Measurements from ENCODE around the gene LRRC61. TPM values are rescaled to one million over a fixed set of nuclear protein-coding genes. Genes with fewer than 3 reads are reported as not detected.

Gene LRRC61
- total RNA-seq, 2 experiments from 2014 or later: not detected

- TSS peak; percentile 92 for BruUV-seq (replicated peaks)
- TF ChIP-seq CTCF (conservative IDR thresholded peaks at IDR 0.05; ENCODE audit: low read length) (peak; percentile 58), EZH2phosphoT487 (IDR thresholded peaks at IDR 0.05; ENCODE audit: borderline replicate concordance, low read depth, low read length) (no peak)
- DNase-seq (ENCODE audit: low spot score): peak; percentile 65
These were observed 55.1 kb downstream of the LRRC61 start for GRCh38 chr7:150378115-150378852.

GRCh38 chr7:150378853-150379440 lies 55.8 kb downstream of the LRRC61 start, which contains the start of gene ZNF775:
Gene ZNF775 (plus strand): TSS chr7:150379330. CDS start chr7:150388471, 9,141 bp downstream.
- H3K9me3 ChIP-seq (ENCODE audit: low read length): no peaks in the 10 kb centered on the region
- intact Hi-C loops (cut with micrococcal nuclease; ENCODE audit: unreplicated experiment): loop anchor here (1.0 to 10.0 kb wide), 3 partner anchors 26 to 596 kb away; partner anchors contain the start of gene KCNH2
- no peaks in the 10 kb centered on the region for H3K79me2 ChIP-seq (ENCODE audit: insufficient read depth, low read depth, low read length)
- peak; percentile 95 for DNase-seq (ENCODE audit: low spot score)
- H3K9me2 ChIP-seq (ENCODE audit: insufficient read depth, low read length): no peaks in the 10 kb centered on the region
- TF ChIP-seq CTCF (conservative IDR thresholded peaks at IDR 0.05; ENCODE audit: low read length) (no peak), EZH2phosphoT487 (IDR thresholded peaks at IDR 0.05; ENCODE audit: borderline replicate concordance, low read depth, low read length) (no peak)
- H4K20me1 ChIP-seq (ENCODE audit: insufficient read depth, low read length): no peaks in the 10 kb centered on the region
- ChIA-PET POLR2A (interaction anchor here (2.1 kb wide), 4 partner anchors 10 to 28 kb away, joined by 11 to 16 read pairs (median 12); partner anchors contain the start of gene REPIN1), CTCF (ENCODE audit: unreplicated experiment) (no interaction called here)
- no peaks in the 10 kb centered on the region for H3K36me3 ChIP-seq (ENCODE audit: insufficient read depth, low read length)
- H3K4me3 ChIP-seq (ENCODE audit: low read depth, low read length, poor library complexity, severe bottlenecking): peak within 1 kb of the TSS; percentile 93
- peak within 1 kb of the TSS; percentile 99 for H3K4me2 ChIP-seq (ENCODE audit: low read length)
- peak within 1 kb of the TSS; percentile 72 for H2AFZ ChIP-seq (ENCODE audit: low read length)
- BruUV-seq (replicated peaks): no TSS peak
- peak within 1 kb of the TSS; percentile 24 for H3K27ac ChIP-seq (ENCODE audit: low read depth, low read length, poor library complexity, severe bottlenecking)
- peaks cover 72% of the 10 kb centered on the region for H3K4me1 ChIP-seq (ENCODE audit: insufficient read depth, low read length, poor library complexity, severe bottlenecking)

More at GRCh38 chr7:150378115-150378852, 55.1 kb downstream of the LRRC61 start:
- no peaks in the 10 kb centered on the region for H4K20me1 ChIP-seq (ENCODE audit: insufficient read depth, low read length)
- peak overlapping the region; percentile 24 for H3K27ac ChIP-seq (ENCODE audit: low read depth, low read length, poor library complexity, severe bottlenecking)
- intact Hi-C loops (cut with micrococcal nuclease; ENCODE audit: unreplicated experiment): loop anchor here (10.0 kb wide), 2 partner anchors 513 to 597 kb away; partner anchors contain the start of gene KCNH2
- H3K79me2 ChIP-seq (ENCODE audit: insufficient read depth, low read depth, low read length): no peaks in the 10 kb centered on the region
- peak overlapping the region; percentile 94 for H3K4me2 ChIP-seq (ENCODE audit: low read length)
- no peaks in the 10 kb centered on the region for H3K9me3 ChIP-seq (ENCODE audit: low read length)
- ChIA-PET POLR2A (interaction anchor here (0.7 to 2.1 kb wide), 7 partner anchors 8 to 29 kb away, joined by 3 to 16 read pairs (median 11); partner anchors contain the start of gene REPIN1), CTCF (ENCODE audit: unreplicated experiment) (interaction anchor here (0.7 to 1.1 kb wide), 2 partner anchors 10 to 22 kb away, joined by 3 read pairs; partner anchors contain the start of gene REPIN1)
- peaks cover 74% of the 10 kb centered on the region for H3K4me1 ChIP-seq (ENCODE audit: insufficient read depth, low read length, poor library complexity, severe bottlenecking)
- H3K36me3 ChIP-seq (ENCODE audit: insufficient read depth, low read length): no peaks in the 10 kb centered on the region
- H3K4me3 ChIP-seq (ENCODE audit: low read depth, low read length, poor library complexity, severe bottlenecking): peak overlapping the region; percentile 93
- H2AFZ ChIP-seq (ENCODE audit: low read length): peak overlapping the region; percentile 72; the same call in 1 of the 2 replicates
- H3K9me2 ChIP-seq (ENCODE audit: insufficient read depth, low read length): no peaks in the 10 kb centered on the region

Data from OCI-LY7 (cell line).